ENCODE measurements around the gene YTHDF1.

YTHDF1 gene

GRCh38 chr20:63173552-63174191, 42.3 kb downstream of the YTHDF1 start:
- in situ Hi-C loops (cut with MboI; ENCODE audit: low sequenced_read_pairs): no loop called here

GRCh38 chr20:63172726-63173125, 43.2 kb downstream of the YTHDF1 start:
- in situ Hi-C loops (cut with MboI; ENCODE audit: low sequenced_read_pairs): no loop called here

- in situ Hi-C loops (cut with MboI; ENCODE audit: low sequenced_read_pairs): no loop called here
Observed at GRCh38 chr20:63171991-63172390, 43.9 kb downstream of the YTHDF1 start.

GRCh38 chr20:63169681-63170080, 46.2 kb downstream of the YTHDF1 start:
- in situ Hi-C loops (cut with MboI; ENCODE audit: low sequenced_read_pairs): no loop called here

GRCh38 chr20:63168861-63169260, 47.1 kb downstream of the YTHDF1 start:
- in situ Hi-C loops (cut with MboI; ENCODE audit: low sequenced_read_pairs): no loop called here

- in situ Hi-C loops (cut with MboI; ENCODE audit: low sequenced_read_pairs): no loop called here
Observed at GRCh38 chr20:63167918-63168520, 47.9 kb downstream of the YTHDF1 start.

- in situ Hi-C loops (cut with MboI; ENCODE audit: low sequenced_read_pairs): no loop called here
Observed at GRCh38 chr20:63167026-63167917, 48.7 kb downstream of the YTHDF1 start.

GRCh38 chr20:63166193-63167020, 49.5 kb downstream of the YTHDF1 start:
- in situ Hi-C loops (cut with MboI; ENCODE audit: low sequenced_read_pairs): no loop called here

- in situ Hi-C loops (cut with MboI; ENCODE audit: low sequenced_read_pairs): no loop called here
Observed at GRCh38 chr20:63165356-63166192, 50.4 kb downstream of the YTHDF1 start.

- in situ Hi-C loops (cut with MboI; ENCODE audit: low sequenced_read_pairs): no loop called here
Observed at GRCh38 chr20:63164484-63165355, 51.2 kb downstream of the YTHDF1 start.

- in situ Hi-C loops (cut with MboI; ENCODE audit: low sequenced_read_pairs): no loop called here
Observed at GRCh38 chr20:63163596-63164483, 52.1 kb downstream of the YTHDF1 start.

GRCh38 chr20:63163171-63163570, 52.8 kb downstream of the YTHDF1 start:
- in situ Hi-C loops (cut with MboI; ENCODE audit: low sequenced_read_pairs): no loop called here

- in situ Hi-C loops (cut with MboI; ENCODE audit: low sequenced_read_pairs): no loop called here
Observed at GRCh38 chr20:63162206-63162795, 53.6 kb downstream of the YTHDF1 start.

- in situ Hi-C loops (cut with MboI; ENCODE audit: low sequenced_read_pairs): no loop called here
Observed at GRCh38 chr20:63161176-63161651, 54.7 kb downstream of the YTHDF1 start.

GRCh38 chr20:63160641-63161175, 55.2 kb downstream of the YTHDF1 start:
- in situ Hi-C loops (cut with MboI; ENCODE audit: low sequenced_read_pairs): no loop called here

- in situ Hi-C loops (cut with MboI; ENCODE audit: low sequenced_read_pairs): no loop called here
Observed at GRCh38 chr20:63159826-63160640, 55.9 kb downstream of the YTHDF1 start.
